GM19372 (cell line): ENCODE data around the gene DPYD.
A peak's percentile ranks its signal among the peaks of the same experiment; 100 is the strongest.

ENCODE experiments used
- ATAC-seq: cut with Tn5 transposase; IDR thresholded peaks from one replicate; pipeline ENCODE4 v1.9.1; 2021; ENCODE audit warnings: mild to moderate bottlenecking, low read depth, moderate library complexity; ENCODE audit not compliant: unreplicated experiment

The DPYD gene

DNA sequence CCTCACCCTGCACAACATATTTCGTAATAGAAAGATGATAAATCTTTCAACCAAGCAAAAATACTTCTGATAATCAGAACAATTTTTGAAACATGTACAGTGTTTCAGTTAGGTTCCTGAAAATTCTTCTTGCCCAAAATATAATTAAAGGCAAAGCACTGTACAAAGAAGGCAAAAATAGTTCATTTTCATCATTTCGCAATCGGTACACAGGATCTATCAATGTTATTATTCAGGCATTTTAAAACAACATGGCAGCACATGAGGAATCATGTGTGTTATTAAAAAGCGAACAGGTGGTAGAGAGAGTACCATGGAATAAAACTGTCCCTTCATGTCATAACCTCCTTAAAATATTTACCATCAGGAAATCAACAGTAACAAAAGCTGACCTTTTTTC lies 356.9 kb downstream of the DPYD start:
- no peak for ATAC-seq

DNA sequence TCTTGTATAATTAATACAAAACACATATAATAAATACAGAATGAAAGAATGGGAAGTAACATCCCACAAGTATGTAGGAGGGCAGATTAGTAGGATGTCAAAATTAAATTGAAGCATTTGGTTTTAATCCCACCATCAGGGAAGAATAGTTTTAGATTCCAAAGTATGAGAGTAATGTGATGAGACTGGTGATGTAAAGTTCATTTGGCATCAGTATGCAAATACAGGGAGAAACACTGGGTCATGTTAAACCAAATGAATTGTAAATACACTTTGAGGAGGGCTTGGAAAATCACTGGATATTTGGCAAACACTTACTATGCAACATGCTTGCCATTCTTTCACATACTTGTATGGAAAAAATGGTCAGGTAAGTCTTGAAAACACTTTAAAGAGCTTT lies 358.8 kb downstream of the DPYD start:
- ATAC-seq = no peak

- ATAC-seq = no peak
These were observed 360.1 kb downstream of the DPYD start for GRCh38 chr1:97560714-97561113.

DNA sequence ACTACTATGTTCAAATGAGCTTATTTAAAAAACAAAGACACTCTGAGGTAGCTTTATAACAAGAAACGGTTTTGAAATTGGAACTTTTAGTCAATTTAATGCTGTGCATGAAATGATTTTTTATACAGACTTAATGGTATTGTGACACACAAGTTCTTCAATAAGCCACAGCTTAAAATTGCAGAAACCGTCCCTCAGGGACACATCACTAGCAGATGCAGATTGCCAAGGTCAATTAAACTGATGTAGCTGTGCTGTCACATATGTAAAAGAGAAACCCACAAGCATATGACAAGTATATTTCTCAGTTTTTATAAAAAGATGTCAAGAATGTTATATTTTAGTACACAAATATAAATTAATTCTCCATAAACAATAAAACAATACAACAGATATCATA lies 366.9 kb downstream of the DPYD start:
- no peak for ATAC-seq

DNA sequence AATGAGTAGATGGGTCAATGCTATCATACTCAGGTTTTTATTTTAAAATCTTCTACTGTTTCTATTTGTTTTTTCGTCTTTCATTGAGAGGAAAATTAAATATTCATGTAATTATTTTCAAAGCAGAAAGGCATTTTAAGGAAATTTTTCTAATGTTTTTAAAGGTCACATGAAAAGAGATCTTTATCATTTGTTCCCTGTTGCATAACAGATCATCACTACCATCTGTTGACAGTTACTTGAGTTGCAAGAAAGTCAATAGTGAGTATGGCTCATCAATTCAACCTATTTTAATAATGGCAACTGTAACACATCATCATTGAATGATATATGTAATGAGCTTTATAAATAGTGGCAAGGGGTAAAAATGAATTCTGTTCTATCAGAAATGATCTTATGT lies 369.7 kb downstream of the DPYD start:
- ATAC-seq = no peak

GRCh38 chr1:97545446-97545845 lies 375.4 kb downstream of the DPYD start:
- no peak for ATAC-seq

GRCh38 chr1:97540346-97540888 lies 380.4 kb downstream of the DPYD start:
- ATAC-seq = no peak

- ATAC-seq = no peak
These were observed 382.7 kb downstream of the DPYD start for GRCh38 chr1:97538113-97538512.

GRCh38 chr1:97533358-97533757 lies 387.5 kb downstream of the DPYD start:
- ATAC-seq = no peak

GRCh38 chr1:97529600-97529999 lies 391.2 kb downstream of the DPYD start:
- ATAC-seq = no peak

- ATAC-seq = no peak
These were observed 396.6 kb downstream of the DPYD start for GRCh38 chr1:97524211-97524610.

- no peak for ATAC-seq
These were observed 404.2 kb downstream of the DPYD start for GRCh38 chr1:97516588-97516987.

- ATAC-seq = no peak
These were observed 412.1 kb downstream of the DPYD start for GRCh38 chr1:97508653-97509218.

DNA sequence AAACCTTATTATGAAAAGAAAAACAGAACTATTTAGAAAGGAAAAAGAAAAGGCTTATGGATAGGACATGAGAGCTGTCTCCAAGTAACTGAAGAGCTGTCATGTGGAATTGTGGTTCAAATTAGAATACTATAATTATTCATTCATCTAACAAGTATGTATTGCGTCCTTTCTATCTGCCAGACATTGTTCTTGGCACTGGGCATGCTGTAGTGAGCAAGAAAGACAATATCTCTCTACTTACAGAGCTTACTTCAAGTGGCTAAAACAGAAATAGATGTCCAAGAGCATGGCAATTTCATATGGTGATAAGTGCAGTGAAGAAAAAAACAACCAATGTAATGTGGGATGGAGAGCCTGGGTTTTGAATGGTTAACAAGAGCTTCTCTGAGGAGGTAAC lies 413.0 kb downstream of the DPYD start:
- ATAC-seq = no peak

- ATAC-seq = no peak
These were observed 414.5 kb downstream of the DPYD start for GRCh38 chr1:97506368-97506767.

DNA sequence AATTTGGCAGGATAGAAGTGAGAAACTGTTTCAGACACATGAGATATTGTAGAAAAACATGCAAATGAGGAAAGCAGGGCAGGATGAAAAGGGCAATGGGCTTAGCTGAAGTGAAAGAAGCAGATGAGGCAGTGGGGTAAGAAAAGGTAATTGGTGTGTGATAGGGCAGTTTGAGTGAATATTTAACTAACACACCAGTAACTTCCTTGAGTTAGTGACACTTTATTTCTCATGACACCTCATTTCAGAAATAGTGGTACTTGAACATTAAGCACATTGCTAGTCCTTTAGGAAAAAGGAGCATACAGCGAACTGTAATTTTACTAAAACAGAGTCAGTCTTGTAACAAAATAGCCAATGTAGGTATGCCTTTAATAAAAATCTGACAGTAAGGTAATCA lies 415.0 kb downstream of the DPYD start:
- peak; percentile 96 for ATAC-seq

- peak; percentile 25 for ATAC-seq
These were observed 415.5 kb downstream of the DPYD start for GRCh38 chr1:97505289-97505688.

- ATAC-seq = no peak
These were observed 418.5 kb downstream of the DPYD start for GRCh38 chr1:97502360-97502759.

- no peak for ATAC-seq
These were observed 419.2 kb downstream of the DPYD start for GRCh38 chr1:97501628-97502027.

- no peak for ATAC-seq
These were observed 420.1 kb downstream of the DPYD start for GRCh38 chr1:97500760-97501159.

GRCh38 chr1:97499667-97500066 lies 421.2 kb downstream of the DPYD start:
- ATAC-seq = no peak

GRCh38 chr1:97489834-97490233 lies 431.0 kb downstream of the DPYD start:
- ATAC-seq = no peak

- ATAC-seq = no peak
These were observed 432.3 kb downstream of the DPYD start for GRCh38 chr1:97488530-97488929.
